ENCODE data around the gene PTPRN. TPM values are rescaled to one million over a fixed set of nuclear protein-coding genes. Genes with fewer than 3 reads are reported as not detected.

Gene PTPRN
- total and polyA plus RNA-seq, 2 donors (not counting 3 experiments of a cell fraction or from before 2014, with no cell fraction given): not detected

- no peak overlapping the region for H3K9ac ChIP-seq (replicated peaks; ENCODE audit: extremely low read depth, insufficient read depth, low read length)
- BruUV-seq (replicated peaks): no TSS peak
- H3K9me3 ChIP-seq (replicated peaks; ENCODE audit: control insufficient read depth, insufficient read depth, low read length): no peaks in the 10 kb centered on the region
- H3K36me3 ChIP-seq (ENCODE audit: control insufficient read depth in 2 of 2, extremely low read depth in 1 of 2, insufficient read depth in 2 of 2, low read length in 2 of 2): no peaks in the 10 kb centered on the region
- POLR2A ChIA-PET: no interaction called here
- TF ChIP-seq JUN (IDR thresholded peaks at IDR 0.05; ENCODE audit: borderline replicate concordance, insufficient read depth, insufficient read length, low read depth): no peak
- no peak for TF ChIP-seq MYC (IDR thresholded peaks at IDR 0.05; ENCODE audit: low read depth, low read length)
- TF ChIP-seq POLR2AphosphoS5 (IDR thresholded peaks at IDR 0.05; ENCODE audit: insufficient read depth, low read depth, low read length): no peak
- no peak for TF ChIP-seq POLR2A (IDR thresholded peaks at IDR 0.05; ENCODE audit: low read depth, low read length)
- TF ChIP-seq GATA2 (IDR thresholded peaks at IDR 0.05; ENCODE audit: insufficient read depth, insufficient read length, low read depth, low read length): no peak
- TF ChIP-seq FOS (IDR thresholded peaks at IDR 0.05; ENCODE audit: borderline replicate concordance, insufficient read depth, low read length): no peak
- TF ChIP-seq MAX (IDR thresholded peaks at IDR 0.05; ENCODE audit: insufficient read depth, insufficient read length): no peak
- no peak for TF ChIP-seq CTCF (IDR thresholded peaks at IDR 0.05; ENCODE audit: extremely low read depth in 1 of 2, insufficient read depth in 1 of 2, low read depth in 1 of 2, low read length in 2 of 2)
- TF ChIP-seq EZH2 (IDR thresholded peaks at IDR 0.05; ENCODE audit: borderline replicate concordance, low read depth, low read length, severe bottlenecking): no peak
- H3K4me1 ChIP-seq (ENCODE audit: control insufficient read depth, extremely low read depth, insufficient read depth, low read length): peaks cover 4% of the 10 kb centered on the region
- no peak overlapping the region for H3K27ac ChIP-seq (ENCODE audit: insufficient read depth, low read depth, low read length)
- intact Hi-C loops (cut with micrococcal nuclease): loop anchor here (5.0 kb wide), 2 partner anchors 90 to 315 kb away; partner anchors contain the start of gene DNPEP
- CTCF ChIA-PET: interaction anchor here (0.9 to 11.2 kb wide), 8 partner anchors 15 to 239 kb away, joined by 3 to 253 read pairs (median 8); partner anchors contain the start of genes DNAJB2 and SLC23A3
- no peak overlapping the region for H3K4me2 ChIP-seq (ENCODE audit: insufficient read depth, low read length)
- H3K9me1 ChIP-seq (replicated peaks; ENCODE audit: control insufficient read depth, extremely low read depth, insufficient read depth, low read length): no peaks in the 10 kb centered on the region
- H4K20me1 ChIP-seq (replicated peaks; ENCODE audit: control insufficient read depth, extremely low read depth, insufficient read depth, low read length): no peaks in the 10 kb centered on the region
- FAIRE-seq (no peak), DNase-seq (ENCODE audit: low read depth, low spot score) (no peak)
- H2AFZ ChIP-seq (ENCODE audit: low read depth, low read length): no peak overlapping the region
- H3K4me3 ChIP-seq (replicated peaks in 1 of 3; ENCODE audit: insufficient read depth in 1 of 3, low read depth in 1 of 3, low read length in 3 of 3): no peak overlapping the region
- no peaks in the 10 kb centered on the region for H3K79me2 ChIP-seq (ENCODE audit: control insufficient read depth, insufficient read depth, low read length)
- peaks cover 3 to 11% of the 10 kb centered on the region in 2 experiments for H3K27me3 ChIP-seq (ENCODE audit: control insufficient read depth in 2 of 2, insufficient read depth in 2 of 2, low read length in 2 of 2)
- dilution Hi-C loops (cut with MboI; ENCODE audit: extremely low pct_ligation_motif_present, low sequenced_read_pairs): no loop called here
Measured at GRCh38 chr2:219296631-219297391, 12.4 kb downstream of the PTPRN start.

Data from endothelial cell of umbilical vein (primary cell).